Measurements from ENCODE around the gene SH2D1A.

GRCh38 chrX:124346877-124347241 is 496 bp downstream of the SH2D1A start:
- TF ChIP-seq CTCF (IDR thresholded peaks at IDR 0.05) (no peak), POLR2AphosphoS5 (IDR thresholded peaks at IDR 0.05) (no peak), EP300 (IDR thresholded peaks at IDR 0.05) (no peak), POLR2A (IDR thresholded peaks at IDR 0.05) (no peak)

All from gastroesophageal sphincter (tissue), 3 donors.